ENCODE results near the gene FPR1. TPM values are rescaled to one million over a fixed set of nuclear protein-coding genes. Genes with fewer than 3 reads are reported as not detected.

The FPR1 gene
- total RNA-seq, 1 donor from 2014 or later: not detected

DNA sequence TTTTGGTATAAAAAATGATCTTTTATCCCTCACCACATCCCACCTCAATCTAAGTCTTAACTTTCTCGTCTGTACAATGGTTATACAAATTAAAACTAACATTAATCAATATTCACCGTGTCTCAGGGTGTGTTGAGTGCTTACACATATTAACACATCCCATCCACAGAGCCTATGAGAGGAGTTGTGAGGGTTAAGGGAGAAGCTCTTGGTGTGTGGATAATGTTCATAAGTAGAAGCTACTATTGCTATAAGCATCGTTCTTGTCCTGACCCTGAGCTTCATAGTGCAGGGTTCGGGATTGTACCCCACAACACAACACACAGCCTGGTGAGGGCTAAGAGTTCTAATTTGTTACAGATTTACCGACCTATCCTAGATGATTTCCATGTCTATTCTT lies 45.8 kb upstream of the FPR1 start:
- Mint-ChIP-seq H3K9me3 (ENCODE audit: low read depth) (peaks cover 15% of the 10 kb centered on the region), H3K4me3 (ENCODE audit: unreplicated experiment) (no peak overlapping the region), H3K27ac (ENCODE audit: unreplicated experiment) (no peak overlapping the region), H3K36me3 (ENCODE audit: low read depth) (no peaks in the 10 kb centered on the region), H3K4me1 (ENCODE audit: low read depth) (peaks cover 17% of the 10 kb centered on the region), H3K27me3 (ENCODE audit: low read depth) (no peaks in the 10 kb centered on the region)
- no peak for TF ChIP-seq CTCF (IDR thresholded peaks at IDR 0.05)
- DNase-seq (ENCODE audit: low spot score): no peak

GRCh38 chr19:51796195-51796679 lies 44.6 kb upstream of the FPR1 start:
- peaks cover 17% of the 10 kb centered on the region for H3K4me1 Mint-ChIP-seq (ENCODE audit: low read depth)

DNA sequence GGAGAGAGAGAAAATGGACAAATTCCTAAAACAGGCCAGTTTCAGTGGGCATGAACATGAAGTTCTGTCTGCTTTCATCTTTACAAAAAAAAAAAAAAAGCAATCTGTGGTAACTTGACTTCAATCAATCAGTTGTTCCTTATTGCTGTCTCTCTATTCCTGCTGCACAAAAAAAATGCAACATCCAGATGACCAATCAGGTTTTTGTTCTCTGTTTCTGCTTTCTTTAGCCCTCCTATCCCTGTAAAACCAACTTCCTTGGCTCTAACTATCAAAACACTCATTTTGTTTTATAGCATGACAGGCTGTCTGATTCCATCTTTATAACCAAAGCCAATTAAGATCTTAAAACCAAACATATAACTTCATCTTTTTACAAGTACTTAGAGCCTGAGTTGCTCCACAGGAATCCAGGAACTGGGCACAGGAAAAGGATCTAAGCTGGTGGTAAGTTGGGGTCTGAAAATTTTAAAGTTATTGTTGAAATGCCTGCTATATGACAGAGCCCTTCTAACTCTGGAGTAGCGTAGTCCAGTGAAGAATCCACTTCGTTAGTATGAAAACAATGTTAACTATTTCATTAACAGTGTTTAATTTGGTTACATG lies 43.3 kb upstream of the FPR1 start, which contains the start of gene FPR3:
TSS of gene FPR3 (plus strand) at position 273 of the 606 bp plus-strand sequence. CDS start 28,592 bp downstream, outside the sequence.
- no peaks in the 10 kb centered on the region for H3K36me3 Mint-ChIP-seq (ENCODE audit: low read depth)
- no peak for DNase-seq (ENCODE audit: low spot score)
- peaks cover 11% of the 10 kb centered on the region for H3K4me1 Mint-ChIP-seq (ENCODE audit: low read depth)
- H3K27ac Mint-ChIP-seq (ENCODE audit: unreplicated experiment): no peak within 1 kb of the TSS
- no peak for TF ChIP-seq CTCF (IDR thresholded peaks at IDR 0.05)
- no peak within 1 kb of the TSS for H3K4me3 Mint-ChIP-seq (ENCODE audit: unreplicated experiment)
- H3K27me3 Mint-ChIP-seq (ENCODE audit: low read depth): no peaks in the 10 kb centered on the region
- H3K9me3 Mint-ChIP-seq (ENCODE audit: low read depth): peaks cover 13% of the 10 kb centered on the region

More at GRCh38 chr19:51796195-51796679, 44.6 kb upstream of the FPR1 start:
- Mint-ChIP-seq H3K4me3 (ENCODE audit: unreplicated experiment) (no peak overlapping the region), H3K9me3 (ENCODE audit: low read depth) (peaks cover 15% of the 10 kb centered on the region), H3K27ac (ENCODE audit: unreplicated experiment) (no peak overlapping the region), H3K36me3 (ENCODE audit: low read depth) (no peaks in the 10 kb centered on the region), H3K27me3 (ENCODE audit: low read depth) (no peaks in the 10 kb centered on the region)
- no peak for TF ChIP-seq CTCF (IDR thresholded peaks at IDR 0.05)
- no peak for DNase-seq (ENCODE audit: low spot score)

DNA sequence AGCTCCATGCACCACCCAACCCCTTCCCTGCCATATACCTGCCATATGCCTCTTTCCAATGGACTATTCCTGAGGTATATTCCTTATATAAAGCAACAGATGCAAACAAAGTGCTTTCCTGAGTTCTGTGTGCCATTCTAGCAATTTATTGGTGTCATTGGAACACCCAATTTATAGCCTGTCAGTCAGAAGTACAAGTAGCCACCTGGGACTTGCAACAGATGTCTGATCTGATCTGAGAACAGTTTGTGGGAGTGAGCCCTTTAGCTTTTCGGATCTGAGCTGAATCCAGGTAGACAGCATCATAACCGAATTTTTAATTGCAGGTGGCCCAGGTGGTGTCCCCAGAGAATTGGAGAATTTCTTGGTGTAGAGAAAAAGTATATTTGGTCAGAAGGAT lies 42.3 kb upstream of the FPR1 start:
- H3K27me3 Mint-ChIP-seq (ENCODE audit: low read depth): no peaks in the 10 kb centered on the region
- TF ChIP-seq CTCF (IDR thresholded peaks at IDR 0.05): no peak
- H3K9me3 Mint-ChIP-seq (ENCODE audit: low read depth): peaks cover 11% of the 10 kb centered on the region
- no peak overlapping the region for H3K27ac Mint-ChIP-seq (ENCODE audit: unreplicated experiment)
- H3K4me3 Mint-ChIP-seq (ENCODE audit: unreplicated experiment): no peak overlapping the region
- H3K36me3 Mint-ChIP-seq (ENCODE audit: low read depth): no peaks in the 10 kb centered on the region
- H3K4me1 Mint-ChIP-seq (ENCODE audit: low read depth): peaks cover 1% of the 10 kb centered on the region
- no peak for DNase-seq (ENCODE audit: low spot score)

GRCh38 chr19:51792932-51793331 lies 41.3 kb upstream of the FPR1 start:
- Mint-ChIP-seq H3K36me3 (ENCODE audit: low read depth) (no peaks in the 10 kb centered on the region), H3K27ac (ENCODE audit: unreplicated experiment) (no peak overlapping the region), H3K27me3 (ENCODE audit: low read depth) (no peaks in the 10 kb centered on the region), H3K9me3 (ENCODE audit: low read depth) (peaks cover 10% of the 10 kb centered on the region), H3K4me3 (ENCODE audit: unreplicated experiment) (no peak overlapping the region), H3K4me1 (ENCODE audit: low read depth) (no peaks in the 10 kb centered on the region)
- no peak for TF ChIP-seq CTCF (IDR thresholded peaks at IDR 0.05)
- no peak for DNase-seq (ENCODE audit: low spot score)
